Suprapubic skin (tissue), 4 donors: Measurements from ENCODE around the gene IGFBP4. TPM values are rescaled to one million over a fixed set of nuclear protein-coding genes. Genes with fewer than 3 reads are reported as not detected.

Experiments
- DNase-seq, 2 donors: peaks; one replicate each; pipeline ENCODE4 v3.0.0-alpha.2; 2019; ENCODE audit warnings: low spot score in 2 of 2
- H3K27ac ChIP-seq: fragments of 200-600 bp; sonication (generic); one replicate; pipeline ENCODE4 v1.5.1; 2019
- H3K27me3 ChIP-seq: fragments of 200-600 bp; sonication (generic); one replicate; pipeline ENCODE4 v1.5.1; 2019
- H3K36me3 ChIP-seq: fragments of 200-600 bp; sonication (generic); one replicate; pipeline ENCODE4 v1.5.1; 2019
- H3K4me1 ChIP-seq: fragments of 200-600 bp; sonication (generic); one replicate; pipeline ENCODE4 v1.5.1; 2019
- H3K4me3 ChIP-seq: fragments of 200-600 bp; sonication (generic); one replicate; pipeline ENCODE4 v1.5.1; 2019; ENCODE audit warnings: mild to moderate bottlenecking
- H3K9me3 ChIP-seq: fragments of 200-600 bp; sonication (generic); one replicate; pipeline ENCODE4 v1.5.1; 2019
- CTCF ChIP-seq, 2 donors: fragments of 200-600 bp in 1 of 2; fragments of 450-650 bp in 1 of 2; sonication (generic) in 1 of 2; IDR thresholded peaks; one replicate each; pipeline ENCODE4 v1.5.1; 2016 to 2019; ENCODE audit warnings: antibody characterized with exemption in 2 of 2, mild to moderate bottlenecking in 1 of 2, moderate library complexity in 1 of 2
- EP300 ChIP-seq: sonication (generic); formaldehyde crosslinking; IDR thresholded peaks from one replicate; pipeline ENCODE4 v1.6.1; 2017; ENCODE audit warnings: antibody characterized with exemption
- POLR2A ChIP-seq, 2 donors: fragments of 450-650 bp; IDR thresholded peaks; one replicate each; pipeline ENCODE4 v1.6.1; 2017; ENCODE audit warnings: antibody characterized with exemption in 2 of 2, mild to moderate bottlenecking in 2 of 2, moderate library complexity in 2 of 2
- POLR2AphosphoS5 ChIP-seq, 3 donors: sonication (generic); formaldehyde crosslinking; IDR thresholded peaks; one replicate each; pipeline ENCODE4 v1.6.1; 2017; ENCODE audit warnings: antibody characterized with exemption in 3 of 3
- WGBS: methylation state at CpG from one replicate; pipeline ENCODE4 v1.1.5; 2018; 5-methylcytosine and 5-hydroxymethylcytosine counted together
- total RNA-seq, 4 donors: library from RNA; depleted of rRNA; stranded (reverse); fragments of >200 nt; gene quantifications; one replicate each; pipeline ENCODE4 v1.1.0, GENCODE V29; 2016

Gene IGFBP4
- total RNA-seq, 4 donors from 2014 or later: 45.0 to 88.8 (median 74.6) TPM

GRCh38 chr17:40497695-40498094 lies 54.4 kb downstream of the IGFBP4 start:
- no peaks in the 10 kb centered on the region for H3K27me3 ChIP-seq
- no peak for DNase-seq
- peaks cover 13% of the 10 kb centered on the region for H3K36me3 ChIP-seq
- TF ChIP-seq POLR2AphosphoS5 (IDR thresholded peaks at IDR 0.05): no peak
- no peak for TF ChIP-seq EP300
- no peak for TF ChIP-seq CTCF (IDR thresholded peaks at IDR 0.05)
- no peak for TF ChIP-seq POLR2A (IDR thresholded peaks at IDR 0.05)
- WGBS: 42% methylated on average over 2 of the region's 2 CpGs
- peaks cover 68% of the 10 kb centered on the region for H3K4me1 ChIP-seq
- H3K4me3 ChIP-seq: peak overlapping the region; percentile 59
- H3K27ac ChIP-seq: peak overlapping the region; percentile 91
- H3K9me3 ChIP-seq: no peaks in the 10 kb centered on the region

- TF ChIP-seq POLR2A (IDR thresholded peaks at IDR 0.05) (no peak), CTCF (IDR thresholded peaks at IDR 0.05) (no peak), POLR2AphosphoS5 (IDR thresholded peaks at IDR 0.05) (no peak), EP300 (no peak)
- H3K4me1 ChIP-seq: peaks cover 61% of the 10 kb centered on the region
- H3K4me3 ChIP-seq: peak overlapping the region; percentile 59
- 53% methylated on average over 9 of the region's 9 CpGs for WGBS
- DNase-seq: no peak
- H3K9me3 ChIP-seq: no peaks in the 10 kb centered on the region
- no peaks in the 10 kb centered on the region for H3K27me3 ChIP-seq
- H3K27ac ChIP-seq: peak overlapping the region; percentile 91
- peaks cover 13% of the 10 kb centered on the region for H3K36me3 ChIP-seq
These were observed 55.2 kb downstream of the IGFBP4 start for GRCh38 chr17:40498281-40499084.

- peaks cover 13% of the 10 kb centered on the region for H3K36me3 ChIP-seq
- no peaks in the 10 kb centered on the region for H3K27me3 ChIP-seq
- no peaks in the 10 kb centered on the region for H3K9me3 ChIP-seq
- 25% methylated on average over 4 of the region's 17 CpGs for WGBS
- peak; percentile 88 to 93 for DNase-seq
- peaks cover 52% of the 10 kb centered on the region for H3K4me1 ChIP-seq
- peak in 2 of 3 donors; percentile 5 to 17 for TF ChIP-seq POLR2AphosphoS5 (IDR thresholded peaks at IDR 0.05)
- TF ChIP-seq EP300: no peak
- no peak for TF ChIP-seq POLR2A (IDR thresholded peaks at IDR 0.05)
- TF ChIP-seq CTCF (IDR thresholded peaks at IDR 0.05): peak in 1 of 2 donors; percentile 10
- H3K4me3 ChIP-seq: peak overlapping the region; percentile 59
- H3K27ac ChIP-seq: peak overlapping the region; percentile 91
These were observed 56.4 kb downstream of the IGFBP4 start for GRCh38 chr17:40499551-40500189.

- Histone ChIP-seq H3K4me1 (peaks cover 52% of the 10 kb centered on the region), H3K36me3 (peaks cover 13% of the 10 kb centered on the region), H3K27me3 (no peaks in the 10 kb centered on the region), H3K27ac (peak overlapping the region; percentile 91), H3K4me3 (peak overlapping the region; percentile 59), H3K9me3 (no peaks in the 10 kb centered on the region)
- TF ChIP-seq POLR2AphosphoS5 (IDR thresholded peaks at IDR 0.05) (no peak), POLR2A (IDR thresholded peaks at IDR 0.05) (no peak), CTCF (IDR thresholded peaks at IDR 0.05) (no peak), EP300 (no peak)
- WGBS: 57% methylated on average over 11 of the region's 11 CpGs
- peak in 1 of 2 donors; percentile 66 for DNase-seq
These were observed 56.9 kb downstream of the IGFBP4 start for GRCh38 chr17:40500190-40500589.

GRCh38 chr17:40500709-40501108 lies 57.5 kb downstream of the IGFBP4 start:
- Histone ChIP-seq H3K36me3 (peaks cover 13% of the 10 kb centered on the region), H3K27ac (peak overlapping the region; percentile 91), H3K9me3 (no peaks in the 10 kb centered on the region), H3K27me3 (no peaks in the 10 kb centered on the region), H3K4me3 (peak overlapping the region; percentile 59), H3K4me1 (peaks cover 48% of the 10 kb centered on the region)
- TF ChIP-seq POLR2AphosphoS5 (IDR thresholded peaks at IDR 0.05) (no peak), EP300 (no peak), CTCF (IDR thresholded peaks at IDR 0.05) (no peak), POLR2A (IDR thresholded peaks at IDR 0.05) (no peak)
- DNase-seq: peak in 1 of 2 donors; percentile 61
- 60% methylated on average over 9 of the region's 10 CpGs for WGBS
